ENCODE data around the gene RASD2. TPM values are rescaled to one million over a fixed set of nuclear protein-coding genes. Genes with fewer than 3 reads are reported as not detected.

Gene RASD2
- total RNA-seq, 1 experiment from 2014 or later: 2.4 TPM

- Histone ChIP-seq H3K9me2 (ENCODE audit: insufficient read depth) (no peaks in the 10 kb centered on the region), H3K9me3 (ENCODE audit: control insufficient read depth in 1 of 2, insufficient read depth in 1 of 2, low read depth in 1 of 2, low read length in 2 of 2) (peaks cover 0 to 6% of the 10 kb centered on the region in 2 experiments; a peak in 1 of 4 replicates), H3K36me3 (ENCODE audit: control insufficient read depth in 1 of 2, insufficient read depth in 2 of 2, low read length in 2 of 2) (no peaks in the 10 kb centered on the region), H3K79me2 (ENCODE audit: insufficient read depth, low read length) (no peaks in the 10 kb centered on the region), H3K4me1 (ENCODE audit: control insufficient read depth in 1 of 2, insufficient read depth in 2 of 2, low read length in 2 of 2) (peaks cover 9 to 11% of the 10 kb centered on the region in 2 experiments), H3K4me2 (ENCODE audit: low read length) (no peak overlapping the region), H4K20me1 (ENCODE audit: insufficient read depth) (no peaks in the 10 kb centered on the region), H3K27me3 (ENCODE audit: insufficient read depth, low read length) (no peaks in the 10 kb centered on the region), H2AFZ (ENCODE audit: low read depth, low read length, poor library complexity, severe bottlenecking) (no peak overlapping the region), H3K4me3 (replicated peaks in 1 of 2; ENCODE audit: low read depth in 1 of 2, low read length in 2 of 2) (no peak overlapping the region), H3K9ac (ENCODE audit: low read length) (no peak overlapping the region), H3K27ac (ENCODE audit: low read depth, low read length) (no peak overlapping the region)
- no peak for ATAC-seq
- CTCF ChIA-PET: no interaction called here
- TF ChIP-seq ZFX (IDR thresholded peaks at IDR 0.05): no peak
- no peak for TF ChIP-seq YY1 (IDR thresholded peaks at IDR 0.05; ENCODE audit: extremely low read depth, insufficient replicate concordance, low read depth, low read length)
- TF ChIP-seq JUND (IDR thresholded peaks at IDR 0.05): no peak
- no peak for TF ChIP-seq CBX3 (IDR thresholded peaks at IDR 0.05; ENCODE audit: low read depth)
- TF ChIP-seq SRF (IDR thresholded peaks at IDR 0.05; ENCODE audit: low read depth): no peak
- no peak for TF ChIP-seq POLR2AphosphoS5 (IDR thresholded peaks at IDR 0.05; ENCODE audit: low read depth, low read length)
- no peak for TF ChIP-seq CEBPB (IDR thresholded peaks at IDR 0.05; ENCODE audit: low read depth)
- no peak for TF ChIP-seq TCF7L2 (IDR thresholded peaks at IDR 0.05; ENCODE audit: borderline replicate concordance, extremely low read depth, insufficient read depth, insufficient read length)
- no peak for TF ChIP-seq MAX (IDR thresholded peaks at IDR 0.05)
- TF ChIP-seq, protein P1, sequence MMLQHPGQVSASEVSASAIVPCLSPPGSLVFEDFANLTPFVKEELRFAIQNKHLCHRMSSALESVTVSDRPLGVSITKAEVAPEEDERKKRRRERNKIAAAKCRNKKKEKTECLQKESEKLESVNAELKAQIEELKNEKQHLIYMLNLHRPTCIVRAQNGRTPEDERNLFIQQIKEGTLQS (IDR thresholded peaks at IDR 0.05): no peak
- TF ChIP-seq, protein P2, sequence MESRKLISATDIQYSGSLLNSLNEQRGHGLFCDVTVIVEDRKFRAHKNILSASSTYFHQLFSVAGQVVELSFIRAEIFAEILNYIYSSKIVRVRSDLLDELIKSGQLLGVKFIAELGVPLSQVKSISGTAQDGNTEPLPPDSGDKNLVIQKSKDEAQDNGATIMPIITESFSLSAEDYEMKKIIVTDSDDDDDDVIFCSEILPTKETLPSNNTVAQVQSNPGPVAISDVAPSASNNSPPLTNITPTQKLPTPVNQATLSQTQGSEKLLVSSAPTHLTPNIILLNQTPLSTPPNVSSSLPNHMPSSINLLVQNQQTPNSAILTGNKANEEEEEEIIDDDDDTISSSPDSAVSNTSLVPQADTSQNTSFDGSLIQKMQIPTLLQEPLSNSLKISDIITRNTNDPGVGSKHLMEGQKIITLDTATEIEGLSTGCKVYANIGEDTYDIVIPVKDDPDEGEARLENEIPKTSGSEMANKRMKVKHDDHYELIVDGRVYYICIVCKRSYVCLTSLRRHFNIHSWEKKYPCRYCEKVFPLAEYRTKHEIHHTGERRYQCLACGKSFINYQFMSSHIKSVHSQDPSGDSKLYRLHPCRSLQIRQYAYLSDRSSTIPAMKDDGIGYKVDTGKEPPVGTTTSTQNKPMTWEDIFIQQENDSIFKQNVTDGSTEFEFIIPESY (IDR thresholded peaks at IDR 0.05; ENCODE audit: extremely low read depth, insufficient replicate concordance, low read length): no peak
- no peak for TF ChIP-seq RAD21 (IDR thresholded peaks at IDR 0.05; ENCODE audit: low read depth)
- no peak for TF ChIP-seq REST (IDR thresholded peaks at IDR 0.05; ENCODE audit: low read depth)
- no peak for TF ChIP-seq SIN3A (IDR thresholded peaks at IDR 0.05; ENCODE audit: low read depth)
- no peak for TF ChIP-seq SP1 (IDR thresholded peaks at IDR 0.05; ENCODE audit: low read depth)
- TF ChIP-seq POLR2A (IDR thresholded peaks at IDR 0.05; ENCODE audit: borderline replicate concordance, extremely low read depth, insufficient read depth, insufficient read length): no peak
- no peak for TF ChIP-seq ZNF274 (IDR thresholded peaks at IDR 0.05; ENCODE audit: low read depth, low read length)
- TF ChIP-seq EZH2 (IDR thresholded peaks at IDR 0.05): no peak
- TF ChIP-seq, protein P3, sequence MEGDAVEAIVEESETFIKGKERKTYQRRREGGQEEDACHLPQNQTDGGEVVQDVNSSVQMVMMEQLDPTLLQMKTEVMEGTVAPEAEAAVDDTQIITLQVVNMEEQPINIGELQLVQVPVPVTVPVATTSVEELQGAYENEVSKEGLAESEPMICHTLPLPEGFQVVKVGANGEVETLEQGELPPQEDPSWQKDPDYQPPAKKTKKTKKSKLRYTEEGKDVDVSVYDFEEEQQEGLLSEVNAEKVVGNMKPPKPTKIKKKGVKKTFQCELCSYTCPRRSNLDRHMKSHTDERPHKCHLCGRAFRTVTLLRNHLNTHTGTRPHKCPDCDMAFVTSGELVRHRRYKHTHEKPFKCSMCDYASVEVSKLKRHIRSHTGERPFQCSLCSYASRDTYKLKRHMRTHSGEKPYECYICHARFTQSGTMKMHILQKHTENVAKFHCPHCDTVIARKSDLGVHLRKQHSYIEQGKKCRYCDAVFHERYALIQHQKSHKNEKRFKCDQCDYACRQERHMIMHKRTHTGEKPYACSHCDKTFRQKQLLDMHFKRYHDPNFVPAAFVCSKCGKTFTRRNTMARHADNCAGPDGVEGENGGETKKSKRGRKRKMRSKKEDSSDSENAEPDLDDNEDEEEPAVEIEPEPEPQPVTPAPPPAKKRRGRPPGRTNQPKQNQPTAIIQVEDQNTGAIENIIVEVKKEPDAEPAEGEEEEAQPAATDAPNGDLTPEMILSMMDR (IDR thresholded peaks at IDR 0.05 in 2 of 3, conservative IDR thresholded peaks at IDR 0.05 in 1 of 3; ENCODE audit: borderline replicate concordance in 1 of 3, insufficient read depth in 1 of 3, low read depth in 2 of 3, low read length in 2 of 3): no peak
- no peak for TF ChIP-seq EZH2phosphoT487 (IDR thresholded peaks at IDR 0.05; ENCODE audit: borderline replicate concordance)
- no TSS peak for BruUV-seq (replicated peaks)
- RAD21 ChIA-PET (ENCODE audit: low non-redundant PET in 1 of 2, low total read pairs in 2 of 2, uncharacterized antibody in 2 of 2, unreplicated experiment in 2 of 2): no interaction called here
- POLR2A ChIA-PET: no interaction called here
- intact Hi-C loops (cut with micrococcal nuclease): no loop called here
- DNase-seq (ENCODE audit: low read depth, low spot score): no peak
Observed at GRCh38 chr22:35554297-35554845, 13.7 kb downstream of the RASD2 start.

All from HCT116 (cell line).